Esophagus squamous epithelium (tissue), 4 donors: ENCODE results near the gene RPL7A.

ENCODE experiments used
- CTCF ChIP-seq, 6 experiments: fragments of 450-650 bp in 4 of 6; fragments of 200-600 bp in 2 of 6; sonication (generic) in 2 of 6; IDR thresholded peaks; one replicate each; pipeline ENCODE4 v1.5.1; 2016 to 2019; ENCODE audit warnings: antibody characterized with exemption in 6 of 6, mild to moderate bottlenecking in 4 of 6, moderate library complexity in 4 of 6
- POLR2A ChIP-seq, 4 donors: fragments of 450-650 bp; IDR thresholded peaks; one replicate each; pipeline ENCODE4 v1.6.1; 2017; ENCODE audit warnings: antibody characterized with exemption in 4 of 4, mild to moderate bottlenecking in 4 of 4, moderate library complexity in 3 of 4

- TF ChIP-seq CTCF (IDR thresholded peaks at IDR 0.05) = no peak
- TF ChIP-seq POLR2A (IDR thresholded peaks at IDR 0.05) = no peak
Measured at GRCh38 chr9:133309608-133310007, 38.4 kb upstream of the RPL7A start.
